Bronchial epithelial cell (primary cell): ENCODE data around the gene ASCC3. TPM values are rescaled to one million over a fixed set of nuclear protein-coding genes. Genes with fewer than 3 reads are reported as not detected.

Experiments used
- DNase-seq: peaks from one replicate; pipeline ENCODE4 v3.0.0-alpha.2; 2010; ENCODE audit warnings: low read depth
- FAIRE-seq: peaks from 2 replicates; lab custom pipeline; 2011; peaks lifted over from hg19 to GRCh38; lab: Jason Lieb, UNC
- H3K27me3 ChIP-seq: 2 replicates; pipeline ENCODE4 v1.5.1; 2011; ENCODE audit warnings: low read length; ENCODE audit not compliant: control insufficient read depth, insufficient read depth
- H3K36me3 ChIP-seq: 2 replicates; pipeline ENCODE4 v1.5.1; 2011; ENCODE audit warnings: low read length; ENCODE audit not compliant: control insufficient read depth, insufficient read depth
- H3K4me3 ChIP-seq: 2 replicates; pipeline ENCODE4 v1.5.1; 2011; ENCODE audit warnings: mild to moderate bottlenecking, low read depth, low read length, control low read depth
- CTCF ChIP-seq: IDR thresholded peaks from 2 replicates; pipeline ENCODE4 v1.5.1; 2011; ENCODE audit warnings: mild to moderate bottlenecking, moderate library complexity, low read length, control low read depth, inconsistent platforms; ENCODE audit not compliant: insufficient read depth, severe bottlenecking
- total RNA-seq: library from RNA; depleted of rRNA; stranded (reverse); fragments of >200 nt; gene quantifications from 2 replicates; pipeline ENCODE4 v1.2.1, GENCODE V29; 2014

The ASCC3 gene
- total RNA-seq, 1 donor from 2014 or later = 52.7 TPM

DNA sequence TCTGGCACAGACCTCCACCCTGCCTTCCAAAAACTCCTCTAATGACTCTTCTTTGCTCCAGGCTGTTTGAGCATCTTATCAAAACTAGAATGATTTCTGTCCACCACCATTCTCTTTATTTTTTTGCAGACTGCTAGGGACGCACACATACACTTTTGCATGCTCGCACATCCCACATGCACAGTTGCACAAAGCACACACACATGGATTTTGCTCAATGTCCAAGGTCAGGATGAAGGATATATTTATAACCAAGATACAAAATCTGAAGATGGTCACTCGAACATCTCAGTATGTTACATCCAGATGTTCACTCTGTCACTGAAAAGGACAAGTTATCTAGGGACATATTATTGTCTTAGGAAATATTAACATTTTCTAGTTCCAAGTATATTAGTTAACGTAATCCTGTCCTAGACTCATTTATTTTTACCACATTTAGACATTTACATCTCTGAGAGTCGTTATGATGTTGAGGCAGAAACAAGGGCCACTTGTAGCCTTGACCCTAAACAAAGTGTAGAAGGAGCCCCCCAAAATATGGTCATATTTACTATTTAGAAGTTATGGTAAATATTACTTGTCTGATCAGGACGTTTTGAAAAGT is 413.0 kb downstream of the ASCC3 start:
- no peak for DNase-seq
- no peak for TF ChIP-seq CTCF
- Histone ChIP-seq H3K4me3 (no peak overlapping the region), H3K27me3 (peaks cover 60% of the 10 kb centered on the region), H3K36me3 (no peaks in the 10 kb centered on the region)
- FAIRE-seq = no peak

- no peak for TF ChIP-seq CTCF
- DNase-seq (no peak), FAIRE-seq (no peak)
- H3K4me3 ChIP-seq = no peak overlapping the region
- no peaks in the 10 kb centered on the region for H3K36me3 ChIP-seq
- peaks cover 66% of the 10 kb centered on the region for H3K27me3 ChIP-seq
These were observed 413.8 kb downstream of the ASCC3 start for GRCh38 chr6:100467129-100468015.

DNA sequence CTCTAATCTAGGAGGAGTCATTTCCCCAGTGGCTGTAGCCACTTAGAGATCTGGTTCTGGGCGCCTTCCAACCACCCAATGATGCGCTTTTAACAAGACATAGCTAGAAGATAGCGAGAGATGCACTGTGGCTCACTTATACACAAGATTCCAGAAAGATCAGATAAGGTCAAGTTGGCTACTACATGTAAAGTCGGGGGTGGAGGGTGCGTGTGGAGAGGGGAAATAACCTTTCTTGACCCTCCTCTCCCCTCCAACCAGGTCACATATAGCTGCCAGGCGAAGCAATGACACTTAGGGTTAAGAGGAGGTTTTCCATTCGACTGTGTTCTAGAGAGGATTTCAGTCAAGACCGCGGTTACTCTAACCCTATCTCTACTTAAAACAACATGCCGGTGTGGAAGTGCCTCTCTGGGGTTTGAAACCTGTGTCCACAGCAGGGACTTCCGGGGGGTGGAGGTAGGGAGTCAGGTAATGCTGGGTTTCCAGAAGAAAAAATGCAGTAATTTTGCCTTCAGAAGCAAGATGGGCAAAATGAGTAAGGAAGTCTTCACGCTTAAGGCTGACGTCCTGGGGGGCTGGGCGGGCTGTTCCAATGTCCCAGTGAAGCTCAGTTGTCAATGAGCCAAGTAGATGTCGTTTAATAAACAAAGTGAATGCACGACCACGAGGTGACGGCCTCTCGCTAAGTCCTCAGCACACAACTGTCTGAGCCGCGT is 414.6 kb downstream of the ASCC3 start:
- H3K27me3 ChIP-seq = peaks cover 71% of the 10 kb centered on the region
- TF ChIP-seq CTCF = no peak
- FAIRE-seq (no peak), DNase-seq (no peak)
- no peaks in the 10 kb centered on the region for H3K36me3 ChIP-seq
- no peak overlapping the region for H3K4me3 ChIP-seq

GRCh38 chr6:100465701-100466409 is 415.3 kb downstream of the ASCC3 start:
- FAIRE-seq (no peak), DNase-seq (no peak)
- H3K4me3 ChIP-seq = no peak overlapping the region
- no peaks in the 10 kb centered on the region for H3K36me3 ChIP-seq
- peaks cover 78% of the 10 kb centered on the region for H3K27me3 ChIP-seq
- no peak for TF ChIP-seq CTCF

DNA sequence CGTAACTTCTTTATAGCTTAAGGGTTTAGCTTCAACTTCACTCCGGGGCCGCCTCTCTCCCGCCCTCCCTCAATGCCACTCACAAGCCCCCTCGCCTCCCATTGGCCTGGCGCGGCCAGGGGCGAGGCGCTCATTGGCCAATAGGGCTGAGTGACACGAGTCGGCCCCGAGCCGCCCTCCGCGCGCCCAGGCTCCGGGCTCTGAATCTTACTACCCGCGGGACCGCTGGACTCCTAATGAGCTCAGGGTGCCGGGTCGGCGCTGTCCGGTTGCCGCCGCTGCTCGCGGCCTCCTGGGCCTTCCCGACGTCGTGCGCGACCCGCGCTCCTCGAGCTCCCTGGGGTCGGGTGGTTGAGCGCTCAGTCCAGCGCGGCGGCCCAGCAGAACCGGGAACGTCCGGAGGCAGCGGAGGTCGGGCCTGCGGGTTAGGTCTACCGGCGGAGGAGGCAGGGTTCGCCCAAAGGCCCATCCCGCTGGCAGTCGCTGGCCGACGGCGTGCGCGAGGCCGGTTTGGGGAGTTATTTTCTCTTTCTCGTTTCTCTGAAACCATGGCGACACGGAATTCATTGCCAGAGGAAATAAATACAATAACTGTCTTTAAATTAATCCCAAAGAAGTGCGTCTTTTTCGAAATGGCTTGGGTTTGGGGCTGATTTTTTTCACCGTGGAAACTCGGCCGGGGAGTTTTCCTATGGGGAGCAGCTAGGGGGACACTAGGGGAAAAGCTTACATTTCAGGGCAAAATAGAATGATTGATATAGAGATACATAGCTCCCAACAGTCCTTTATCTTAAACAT is 416.0 kb downstream of the ASCC3 start, which contains the start of gene SIM1:
Gene SIM1 (minus strand): TSS at position 19 of the 798 bp plus-strand sequence. CDS start 1,453 bp downstream, outside the sequence.
- Histone ChIP-seq H3K27me3 (peaks cover 77% of the 10 kb centered on the region), H3K4me3 (no peak within 1 kb of the TSS), H3K36me3 (no peaks in the 10 kb centered on the region)
- DNase-seq (no peak), FAIRE-seq (no peak)
- TF ChIP-seq CTCF = no peak
